ENCODE results near the gene LMAN1L.

DNA sequence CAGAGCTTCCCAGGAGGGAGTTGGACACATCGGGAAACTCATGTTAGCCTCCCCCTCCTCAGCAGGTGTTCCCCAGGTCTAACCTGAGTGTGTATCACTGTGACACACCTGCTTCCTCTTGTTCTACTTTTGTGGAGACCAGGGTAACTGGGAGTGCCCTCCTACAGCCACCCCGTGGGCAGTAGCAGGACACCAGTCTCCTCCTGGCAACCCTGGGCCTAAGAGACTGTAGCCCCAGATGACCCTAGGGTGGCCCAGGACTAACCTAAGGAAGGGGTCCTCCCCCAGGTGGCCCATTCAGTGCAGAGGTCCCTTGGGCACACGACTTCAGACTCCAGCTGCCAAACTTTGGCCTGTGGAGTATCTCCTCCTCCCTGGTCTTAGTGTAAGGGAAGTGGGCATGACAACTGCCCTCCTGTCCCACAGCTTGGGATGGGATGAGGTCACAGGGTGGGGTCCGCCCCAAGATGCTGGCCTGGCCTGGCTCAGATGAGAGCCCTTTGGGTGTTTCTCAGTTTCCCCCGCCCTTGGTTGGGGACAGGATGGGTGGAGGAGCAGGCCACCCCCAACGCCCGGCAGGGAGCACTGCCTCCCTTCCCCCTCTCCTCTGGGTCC lies 26.0 kb upstream of the LMAN1L start:
- TF ChIP-seq POLR2A (IDR thresholded peaks at IDR 0.05; ENCODE audit: low read length) (no peak), GATA1 (IDR thresholded peaks at IDR 0.05; ENCODE audit: low read depth, low read length) (no peak)
